Measurements from ENCODE around the gene APBA2.

GRCh38 chr15:29005931-29006330 is 120.2 kb downstream of the APBA2 start:
- TF ChIP-seq CTCF (IDR thresholded peaks at IDR 0.05) = no peak
- no peak for TF ChIP-seq POLR2A (IDR thresholded peaks at IDR 0.05)
